ENCODE measurements around the gene CD207.

DNA sequence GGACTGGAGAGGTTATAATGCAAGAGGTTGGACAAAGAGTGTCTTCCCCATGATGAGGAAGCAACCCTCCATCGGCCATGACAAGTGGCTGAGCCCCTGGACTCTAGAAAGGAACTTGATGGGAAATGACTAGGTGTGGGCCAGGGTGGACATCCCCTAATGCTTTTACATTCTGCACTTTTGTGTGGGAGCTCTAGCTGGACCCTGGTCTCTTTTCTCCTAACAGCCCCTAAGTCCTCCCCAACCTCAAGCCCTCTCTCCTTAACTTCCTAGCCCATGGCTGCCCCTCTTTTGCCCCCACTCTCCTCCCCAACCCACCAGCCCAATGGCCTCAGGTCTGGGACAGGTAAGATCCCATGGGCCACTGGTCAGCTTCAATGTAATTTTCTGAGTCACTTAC is 2.4 kb downstream of the CD207 start:
- TF ChIP-seq POLR2A (IDR thresholded peaks at IDR 0.05; ENCODE audit: control extremely low read depth in 1 of 2, low read depth in 2 of 2, low read length in 2 of 2) (no peak), KDM1A (IDR thresholded peaks at IDR 0.05; ENCODE audit: borderline replicate concordance, low read length) (no peak), NANOG (IDR thresholded peaks at IDR 0.05; ENCODE audit: insufficient read depth, low read depth, low read length, poor library complexity, severe bottlenecking) (no peak), EZH2 (IDR thresholded peaks at IDR 0.05; ENCODE audit: low read depth, low read length, severe bottlenecking) (no peak), JUN (IDR thresholded peaks at IDR 0.05; ENCODE audit: low read depth, low read length) (no peak), POLR2AphosphoS5 (IDR thresholded peaks at IDR 0.05; ENCODE audit: low read depth, low read length) (no peak), TAF1 (IDR thresholded peaks at IDR 0.05; ENCODE audit: low read depth, low read length) (no peak), SUZ12 (IDR thresholded peaks at IDR 0.05; ENCODE audit: low read length) (no peak), SIN3A (conservative IDR thresholded peaks at IDR 0.05 in 1 of 2, IDR thresholded peaks at IDR 0.05 in 1 of 2; ENCODE audit: low read depth in 1 of 2, low read length in 2 of 2) (no peak), YY1 (IDR thresholded peaks at IDR 0.05; ENCODE audit: low read depth, low read length) (no peak), ZNF274 (IDR thresholded peaks at IDR 0.05; ENCODE audit: borderline replicate concordance, extremely low read depth, low read length) (no peak)
- TF ChIP-seq, protein P1, sequence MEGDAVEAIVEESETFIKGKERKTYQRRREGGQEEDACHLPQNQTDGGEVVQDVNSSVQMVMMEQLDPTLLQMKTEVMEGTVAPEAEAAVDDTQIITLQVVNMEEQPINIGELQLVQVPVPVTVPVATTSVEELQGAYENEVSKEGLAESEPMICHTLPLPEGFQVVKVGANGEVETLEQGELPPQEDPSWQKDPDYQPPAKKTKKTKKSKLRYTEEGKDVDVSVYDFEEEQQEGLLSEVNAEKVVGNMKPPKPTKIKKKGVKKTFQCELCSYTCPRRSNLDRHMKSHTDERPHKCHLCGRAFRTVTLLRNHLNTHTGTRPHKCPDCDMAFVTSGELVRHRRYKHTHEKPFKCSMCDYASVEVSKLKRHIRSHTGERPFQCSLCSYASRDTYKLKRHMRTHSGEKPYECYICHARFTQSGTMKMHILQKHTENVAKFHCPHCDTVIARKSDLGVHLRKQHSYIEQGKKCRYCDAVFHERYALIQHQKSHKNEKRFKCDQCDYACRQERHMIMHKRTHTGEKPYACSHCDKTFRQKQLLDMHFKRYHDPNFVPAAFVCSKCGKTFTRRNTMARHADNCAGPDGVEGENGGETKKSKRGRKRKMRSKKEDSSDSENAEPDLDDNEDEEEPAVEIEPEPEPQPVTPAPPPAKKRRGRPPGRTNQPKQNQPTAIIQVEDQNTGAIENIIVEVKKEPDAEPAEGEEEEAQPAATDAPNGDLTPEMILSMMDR (IDR thresholded peaks at IDR 0.05; ENCODE audit: control extremely low read depth in 1 of 3, insufficient read depth in 1 of 3, low read depth in 1 of 3, low read length in 3 of 3) = no peak

All from H1 (cell line).